H1 (cell line): ENCODE results near the gene KIAA1671. TPM values are rescaled to one million over a fixed set of nuclear protein-coding genes. Genes with fewer than 3 reads are reported as not detected.

Source experiments
- CTCF ChIA-PET: fragments of 300-600 bp; sonication (Branson Sonifier 250); formaldehyde crosslinking; loops from one replicate; lab custom pipeline; 2021; ENCODE audit not compliant: partially characterized antibody; lab: Charles Lee
- POLR2A ChIA-PET: fragments of 300-600 bp; sonication (Branson Sonifier 250); formaldehyde crosslinking; loops from one replicate; lab custom pipeline; 2021; ENCODE audit warnings: inconsistent platforms; ENCODE audit not compliant: partially characterized antibody; lab: Charles Lee
- DNase-seq, 2 experiments: peaks; one replicate each; pipeline versions ENCODE4 v3.0.0 to v3.0.0-alpha.2; 2010 to 2022; ENCODE audit warnings: low spot score in 2 of 2, low read depth in 1 of 2, mixed read lengths in 1 of 2
- FAIRE-seq: peaks from 2 replicates; lab custom pipeline; 2011; peaks lifted over from hg19 to GRCh38; lab: Jason Lieb, UNC
- H2AFZ ChIP-seq: 2 replicates; pipeline ENCODE4 v1.8.1; 2012; ENCODE audit warnings: low read length, inconsistent platforms
- H2AK5ac ChIP-seq: 2 replicates; pipeline ENCODE4 v1.6.1; 2013; ENCODE audit warnings: low read depth, low read length
- H2BK120ac ChIP-seq: replicated peaks from 2 replicates; pipeline ENCODE3; 2013; ENCODE audit warnings: low read depth, low read length, inconsistent platforms
- H2BK12ac ChIP-seq: 2 replicates; pipeline ENCODE4 v1.6.1; 2013; ENCODE audit warnings: low read depth, low read length
- H2BK15ac ChIP-seq: 2 replicates; pipeline ENCODE4 v1.6.1; 2013; ENCODE audit warnings: low read length
- H2BK20ac ChIP-seq: 2 replicates; pipeline ENCODE4 v1.6.1; 2013; ENCODE audit warnings: low read length
- H2BK5ac ChIP-seq: 2 replicates; pipeline ENCODE4 v1.6.1; 2013; ENCODE audit warnings: low read depth, low read length
- H3K14ac ChIP-seq: 2 replicates; pipeline ENCODE4 v1.6.1; 2013; ENCODE audit warnings: inconsistent platforms; ENCODE audit not compliant: insufficient read length
- H3K18ac ChIP-seq: 2 replicates; pipeline ENCODE4 v1.6.1; 2013; ENCODE audit warnings: low read length; ENCODE audit errors: extremely low read depth
- H3K23ac ChIP-seq: 2 replicates; pipeline ENCODE4 v1.6.1; 2013; ENCODE audit warnings: inconsistent platforms; ENCODE audit not compliant: insufficient read length
- H3K23me2 ChIP-seq: 2 replicates; pipeline ENCODE4 v1.6.1; 2013; ENCODE audit warnings: low read depth, low read length
- H3K27ac ChIP-seq: 2 replicates; pipeline ENCODE4 v1.6.1; 2011; ENCODE audit warnings: low read depth, low read length, inconsistent platforms
- H3K27me3 ChIP-seq, 4 experiments: replicated peaks in 1 of 4; 1 replicate in 1 of 4; 2 replicates in 3 of 4; pipeline versions ENCODE4 v1.6.1 to v1.8.1; 2011 to 2013; ENCODE audit warnings: low read length in 3 of 4, mild to moderate bottlenecking in 3 of 4, inconsistent platforms in 2 of 4, mixed read lengths in 2 of 4, moderate library complexity in 1 of 4; ENCODE audit not compliant: control insufficient read depth in 3 of 4, insufficient read depth in 3 of 4; ENCODE audit errors: extremely low read depth in 1 of 4
- H3K36me3 ChIP-seq, 4 experiments: 2 replicates each; pipeline versions ENCODE4 v1.6.1 to v1.8.1; 2011 to 2013; ENCODE audit warnings: mild to moderate bottlenecking in 4 of 4, low read length in 3 of 4, moderate library complexity in 2 of 4, control low read depth in 1 of 4, inconsistent platforms in 1 of 4; ENCODE audit not compliant: insufficient read depth in 4 of 4, control insufficient read depth in 2 of 4
- H3K4ac ChIP-seq: replicated peaks from 2 replicates; pipeline ENCODE3; 2013; ENCODE audit warnings: low read length, low read depth, mixed read lengths, inconsistent platforms; ENCODE audit not compliant: insufficient read length
- H3K4me1 ChIP-seq, 4 experiments: replicated peaks in 1 of 4; 1 replicate in 1 of 4; 2 replicates in 3 of 4; pipeline versions ENCODE4 v1.6.1 to v1.8.1; 2011 to 2013; ENCODE audit warnings: low read length in 3 of 4, inconsistent platforms in 2 of 4, mixed read lengths in 1 of 4; ENCODE audit not compliant: insufficient read depth in 4 of 4, control insufficient read depth in 3 of 4
- H3K4me2 ChIP-seq, 2 experiments: 2 replicates each; pipeline versions ENCODE4 v1.6.1 to v1.8.1; 2011 to 2013; ENCODE audit warnings: low read depth in 2 of 2, low read length in 2 of 2, control low read depth in 1 of 2, inconsistent platforms in 1 of 2, mild to moderate bottlenecking in 1 of 2; ENCODE audit not compliant: insufficient read depth in 1 of 2
- H3K4me3 ChIP-seq, 4 experiments: fragments of 200-600, 300-600 bp in 1 of 4; sonication (generic), shearing (Covaris generic), sonication (Bioruptor Twin) in 1 of 4; 2 replicates each; pipeline versions ENCODE4 v1.5.1 to v1.8.1; 2011 to 2016; ENCODE audit warnings: low read length in 4 of 4, low read depth in 3 of 4, control low read depth in 2 of 4, inconsistent platforms in 2 of 4, mild to moderate bottlenecking in 2 of 4, mixed read lengths in 1 of 4, moderate library complexity in 1 of 4; ENCODE audit not compliant: insufficient read depth in 2 of 4; ENCODE audit errors: extremely low read depth in 1 of 4
- H3K56ac ChIP-seq: replicated peaks from 2 replicates; pipeline ENCODE3; 2013; ENCODE audit warnings: low read depth, mild to moderate bottlenecking, mixed read lengths, low read length, inconsistent platforms; ENCODE audit not compliant: insufficient read length
- H3K79me1 ChIP-seq: 2 replicates; pipeline ENCODE4 v1.6.1; 2013; ENCODE audit warnings: low read depth, low read length, control low read depth
- H3K79me2 ChIP-seq, 2 experiments: 2 replicates each; pipeline versions ENCODE4 v1.6.1 to v1.8.1; 2012 to 2013; ENCODE audit warnings: low read length in 2 of 2, mild to moderate bottlenecking in 2 of 2, inconsistent platforms in 1 of 2; ENCODE audit not compliant: insufficient read depth in 2 of 2, control insufficient read depth in 1 of 2
- H3K9ac ChIP-seq, 4 experiments: replicated peaks in 1 of 4; 1 replicate in 1 of 4; 2 replicates in 3 of 4; pipeline versions ENCODE4 v1.6.1 to v1.8.1; 2011 to 2013; ENCODE audit warnings: low read depth in 3 of 4, low read length in 3 of 4, control low read depth in 2 of 4, mild to moderate bottlenecking in 2 of 4, moderate library complexity in 2 of 4, inconsistent platforms in 1 of 4; ENCODE audit errors: extremely low read depth in 1 of 4
- H3K9me3 ChIP-seq, 2 experiments: 2 replicates each; pipeline versions ENCODE4 v1.6.1 to v1.8.1; 2012 to 2013; ENCODE audit warnings: mild to moderate bottlenecking in 2 of 2, moderate library complexity in 2 of 2, control low read depth in 1 of 2, inconsistent platforms in 1 of 2, low read depth in 1 of 2, low read length in 1 of 2, mixed read lengths in 1 of 2; ENCODE audit not compliant: insufficient read depth in 2 of 2
- H4K20me1 ChIP-seq, 2 experiments: replicated peaks in 1 of 2; 2 replicates each; pipeline versions ENCODE3 to v1.8.1; 2011 to 2013; ENCODE audit warnings: inconsistent platforms in 2 of 2, low read length in 2 of 2, mild to moderate bottlenecking in 1 of 2; ENCODE audit not compliant: insufficient read depth in 2 of 2, control insufficient read depth in 1 of 2
- H4K5ac ChIP-seq: 2 replicates; pipeline ENCODE4 v1.6.1; 2013; ENCODE audit warnings: low read length, low read depth, mixed read lengths, inconsistent platforms; ENCODE audit not compliant: insufficient read length
- H4K8ac ChIP-seq: 2 replicates; pipeline ENCODE4 v1.8.0; 2013; ENCODE audit warnings: mild to moderate bottlenecking, moderate library complexity, low read length, inconsistent platforms; ENCODE audit not compliant: insufficient read depth; ENCODE audit errors: extremely low read depth
- H4K91ac ChIP-seq: replicated peaks from 2 replicates; pipeline ENCODE3; 2013; ENCODE audit warnings: low read length, mixed read lengths, inconsistent platforms; ENCODE audit not compliant: insufficient read length
- BACH1 ChIP-seq: IDR thresholded peaks from 2 replicates; pipeline ENCODE4 v1.6.1; 2012; ENCODE audit warnings: low read length, improper control_type of control experiment
- CHD1 ChIP-seq: IDR thresholded peaks from 2 replicates; pipeline ENCODE4 v1.6.1; 2012; ENCODE audit warnings: low read depth, low read length, improper control_type of control experiment
- FOSL1 ChIP-seq: IDR thresholded peaks from 2 replicates; pipeline ENCODE4 v1.6.1; 2011; ENCODE audit warnings: mild to moderate bottlenecking, low read depth, low read length, moderate library complexity; ENCODE audit not compliant: insufficient read depth
- KDM5A ChIP-seq: fragments of 200-600 bp; IDR thresholded peaks from 2 replicates; pipeline ENCODE4 v1.7.1; 2012; ENCODE audit warnings: mild to moderate bottlenecking, low read length, inconsistent platforms, mixed read lengths
- SUZ12 ChIP-seq: fragments of 200-600 bp; sonication (generic); IDR thresholded peaks from 2 replicates; pipeline ENCODE4 v1.6.1; 2012; ENCODE audit warnings: mild to moderate bottlenecking, inconsistent platforms, low read length, moderate library complexity, mixed read lengths
- WGBS, 2 experiments: shearing (Covaris generic) in 1 of 2; methylation state at CpG; one replicate each; pipeline versions ENCODE4 v1.1.6 to v1.1.7; 2013 to 2015; ENCODE audit warnings: low lambda C conversion rate in 2 of 2, mixed read lengths in 2 of 2, inconsistent platforms in 1 of 2, low coverage in 1 of 2, missing lambda C conversion rate in 1 of 2; ENCODE audit not compliant: insufficient replicate concordance in 2 of 2, insufficient coverage in 1 of 2, insufficient read length in 1 of 2; ENCODE audit errors: extremely low coverage in 1 of 2, missing lambda C conversion rate in 1 of 2; 5-methylcytosine and 5-hydroxymethylcytosine counted together
- polyA plus RNA-seq, 7 experiments: library from polyadenylated mRNA; depleted of rRNA in 3 of 7; stranded (reverse) in 5 of 7; unstranded in 2 of 7; fragments of >200 nt in 5 of 7; fragments of 200-250 nt in 2 of 7; gene quantifications; 1 replicate in 5 of 7; 2 replicates in 1 of 7; 4 replicates in 1 of 7; pipeline versions ENCODE4 v1.2.1 to v1.2.3, GENCODE V29; 2011 to 2013; ENCODE audit warnings: missing spikeins in 2 of 7, mixed read lengths in 2 of 7
- total RNA-seq: library from RNA; stranded (reverse); fragmentation: NEBNext Ultra II Directional; extraction: Animal tissue kit (Norgen Biotek cat#: 25700); gene quantifications from 2 replicates; pipeline ENCODE4 v1.2.1, GENCODE V29; 2021
- TF ChIP-seq, protein P1 (sequence below), 3 experiments: IDR thresholded peaks; 1 replicate in 2 of 3; 2 replicates in 1 of 3; pipeline versions ENCODE4 v1.5.1 to v1.6.1; 2011; ENCODE audit warnings: low read length in 3 of 3, mild to moderate bottlenecking in 3 of 3, inconsistent platforms in 2 of 3, low read depth in 1 of 3, moderate library complexity in 1 of 3; ENCODE audit not compliant: insufficient read depth in 1 of 3; ENCODE audit errors: control extremely low read depth in 1 of 3

KIAA1671 gene
- total and polyA plus RNA-seq, 2 of the 8 experiments (the other 6 are each of a cell fraction or from before 2014, with no cell fraction given) = 6.4 to 23.9 TPM

DNA sequence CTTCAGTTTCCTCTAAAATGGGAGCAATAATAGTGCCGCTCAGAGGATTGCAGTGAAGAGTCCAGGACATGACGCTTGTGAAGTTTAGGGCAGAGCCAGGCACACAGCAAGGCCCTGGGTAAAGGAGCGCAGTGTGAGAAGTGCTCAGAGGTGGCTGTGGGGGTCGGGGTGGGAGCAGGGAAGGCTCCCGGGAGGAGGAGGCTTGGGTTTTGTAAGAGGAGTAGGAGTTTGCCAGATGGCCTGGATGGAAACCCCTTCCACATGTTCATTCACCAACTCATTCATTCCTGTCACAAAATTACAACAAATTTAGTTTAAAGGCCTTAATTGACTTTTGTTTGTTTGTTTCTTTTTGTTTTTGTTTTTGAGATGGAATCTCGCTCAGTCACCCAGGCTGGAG lies 283.9 kb downstream of the KIAA1671 start:
- Histone ChIP-seq H3K9me3 (no peaks in the 10 kb centered on the region), H3K23me2 (no peaks in the 10 kb centered on the region), H2BK15ac (no peak overlapping the region), H4K5ac (no peak overlapping the region), H3K4ac (no peak overlapping the region), H3K14ac (no peak overlapping the region), H4K8ac (no peak overlapping the region), H3K4me3 (no peak overlapping the region), H3K27me3 (no peaks in the 10 kb centered on the region), H4K20me1 (no peaks in the 10 kb centered on the region), H2BK5ac (no peak overlapping the region), H2AK5ac (no peak overlapping the region), H3K79me2 (no peaks in the 10 kb centered on the region), H2BK12ac (no peak overlapping the region), H2AFZ (0 out of 2 replicates have a peak overlapping the region, but pooled peaks have one; percentile 5), H3K4me2 (no peak overlapping the region), H3K18ac (no peak overlapping the region), H3K9ac (no peak overlapping the region), H3K36me3 (no peaks in the 10 kb centered on the region), H3K56ac (no peak overlapping the region), H3K79me1 (no peaks in the 10 kb centered on the region), H2BK20ac (no peak overlapping the region), H3K23ac (no peak overlapping the region), H4K91ac (no peak overlapping the region), H3K4me1 (no peaks in the 10 kb centered on the region; a peak in 1 of 7 replicates), H2BK120ac (no peak overlapping the region), H3K27ac (no peak overlapping the region)
- POLR2A ChIA-PET = no interaction called here
- TF ChIP-seq BACH1 (no peak), FOSL1 (no peak), CHD1 (no peak), SUZ12 (no peak), KDM5A (no peak)
- TF ChIP-seq, protein P1, sequence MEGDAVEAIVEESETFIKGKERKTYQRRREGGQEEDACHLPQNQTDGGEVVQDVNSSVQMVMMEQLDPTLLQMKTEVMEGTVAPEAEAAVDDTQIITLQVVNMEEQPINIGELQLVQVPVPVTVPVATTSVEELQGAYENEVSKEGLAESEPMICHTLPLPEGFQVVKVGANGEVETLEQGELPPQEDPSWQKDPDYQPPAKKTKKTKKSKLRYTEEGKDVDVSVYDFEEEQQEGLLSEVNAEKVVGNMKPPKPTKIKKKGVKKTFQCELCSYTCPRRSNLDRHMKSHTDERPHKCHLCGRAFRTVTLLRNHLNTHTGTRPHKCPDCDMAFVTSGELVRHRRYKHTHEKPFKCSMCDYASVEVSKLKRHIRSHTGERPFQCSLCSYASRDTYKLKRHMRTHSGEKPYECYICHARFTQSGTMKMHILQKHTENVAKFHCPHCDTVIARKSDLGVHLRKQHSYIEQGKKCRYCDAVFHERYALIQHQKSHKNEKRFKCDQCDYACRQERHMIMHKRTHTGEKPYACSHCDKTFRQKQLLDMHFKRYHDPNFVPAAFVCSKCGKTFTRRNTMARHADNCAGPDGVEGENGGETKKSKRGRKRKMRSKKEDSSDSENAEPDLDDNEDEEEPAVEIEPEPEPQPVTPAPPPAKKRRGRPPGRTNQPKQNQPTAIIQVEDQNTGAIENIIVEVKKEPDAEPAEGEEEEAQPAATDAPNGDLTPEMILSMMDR (IDR thresholded peaks at IDR 0.05; ENCODE audit: control extremely low read depth in 1 of 3, insufficient read depth in 1 of 3, low read depth in 1 of 3, low read length in 3 of 3) = no peak
- no peak for FAIRE-seq
- WGBS, 2 experiments = 85% methylated on average over 6 of the region's 6 CpGs; no CpG with 5 or more reads in 1 of the 2 experiments
- no peak for DNase-seq
- CTCF ChIA-PET = interaction anchor here (0.9 to 2.0 kb wide), 8 partner anchors 10 to 160 kb away, joined by 3 to 10 read pairs (median 4); no protein-coding TSS in a partner anchor
